ENCODE data around the gene PA2G4. TPM values are rescaled to one million over a fixed set of nuclear protein-coding genes. Genes with fewer than 3 reads are reported as not detected.

Gene PA2G4
- total and polyA plus RNA-seq, 2 of the 4 experiments (the other 2 are of a cell fraction) = 158 to 198 TPM

GRCh38 chr12:56154246-56154771 is 50.0 kb downstream of the PA2G4 start:
- Histone ChIP-seq H2AK9ac (replicated peaks; ENCODE audit: low read depth, low read length, poor library complexity) (peak overlapping the region; percentile 68), H2BK5ac (ENCODE audit: low read depth, low read length, poor library complexity, severe bottlenecking) (no peak overlapping the region), H2AK5ac (ENCODE audit: low read depth, low read length) (no peak overlapping the region), H2AFZ (replicated peaks; ENCODE audit: low read length, poor library complexity) (no peak overlapping the region), H3K27me3 (ENCODE audit: control insufficient read depth, insufficient read depth, low read length) (no peaks in the 10 kb centered on the region), H4K91ac (ENCODE audit: insufficient read depth, low read depth, low read length) (no peak overlapping the region), H3K4me1 (ENCODE audit: control insufficient read depth, insufficient read depth, low read length) (peaks cover 13% of the 10 kb centered on the region), H3K18ac (ENCODE audit: low read depth, low read length) (no peak overlapping the region), H4K20me1 (ENCODE audit: insufficient read depth, low read length) (peaks cover 10% of the 10 kb centered on the region), H3K79me1 (ENCODE audit: low read depth in 1 of 2, low read length in 2 of 2) (peaks cover 22 to 55% of the 10 kb centered on the region in 2 experiments), H3K23ac (ENCODE audit: low read depth, low read length) (no peak overlapping the region), H3K9ac (ENCODE audit: low read depth, low read length) (no peak overlapping the region), H3K27ac (ENCODE audit: insufficient read depth, low read length) (no peak overlapping the region), H3K9me3 (ENCODE audit: control insufficient read depth, insufficient read depth, low read length) (no peaks in the 10 kb centered on the region), H2BK15ac (ENCODE audit: low read depth, low read length) (no peak overlapping the region), H3K9me1 (ENCODE audit: insufficient read depth, low read length) (peaks cover 14% of the 10 kb centered on the region), H3K4me2 (ENCODE audit: low read depth, low read length) (no peak overlapping the region), H2BK20ac (ENCODE audit: low read depth, low read length) (no peak overlapping the region), H3K14ac (replicated peaks; ENCODE audit: low read depth, low read length) (no peak overlapping the region), H3K56ac (ENCODE audit: extremely low read depth, insufficient read depth, low read length) (no peak overlapping the region), H3K4me3 (ENCODE audit: insufficient read depth, low read depth, low read length) (no peak overlapping the region), H4K8ac (ENCODE audit: low read depth in 2 of 2, low read length in 2 of 2) (no peak overlapping the region), H2BK120ac (ENCODE audit: low read depth, low read length) (no peak overlapping the region), H3K36me3 (ENCODE audit: control insufficient read depth, insufficient read depth, low read length) (peaks cover 8% of the 10 kb centered on the region), H4K5ac (ENCODE audit: low read depth, low read length) (no peak overlapping the region), H3K4ac (ENCODE audit: low read depth, low read length) (no peak overlapping the region)
- ChIA-PET CTCF (interaction anchor here (0.8 kb wide), 1 partner anchor 36 kb away, joined by 3 read pairs; the partner anchor contains the start of gene ZC3H10), POLR2A (ENCODE audit: unreplicated experiment) (no interaction called here)
- no TSS peak for BruUV-seq (replicated peaks)
- DNase-seq = no peak
- dilution Hi-C loops (cut with HindIII; ENCODE audit: low sequenced_read_pairs, unreplicated experiment) = no loop called here
- intact Hi-C loops (cut with micrococcal nuclease) = no loop called here
- WGBS, 2 experiments (ENCODE audit: extremely low coverage in 2 of 2, insufficient read length in 1 of 2) = no CpG with 5 or more reads among the region's 1 CpG
- no peak for TF ChIP-seq SMC3 (IDR thresholded peaks at IDR 0.05; ENCODE audit: low read depth, low read length)
- no peak for TF ChIP-seq CTCF (conservative IDR thresholded peaks at IDR 0.05; ENCODE audit: low read depth, low read length)
- in situ Hi-C loops (cut with MboI; ENCODE audit: low sequenced_read_pairs) = no loop called here
- no peak for ATAC-seq (ENCODE audit: low read depth)
